Panc1 (cell line): Measurements from ENCODE around the gene MAPK11. TPM values are rescaled to one million over a fixed set of nuclear protein-coding genes. Genes with fewer than 3 reads are reported as not detected.

ENCODE experiments used
- ATAC-seq: fragments of 200-7000 bp; cut with Tn5 transposase; 2 replicates; pipeline ENCODE4 v1.9.1; 2020; ENCODE audit warnings: mild to moderate bottlenecking, moderate library complexity
- BruUV-seq: library from RNA; stranded (reverse); fragments of 400-500 nt; replicated peaks from 2 replicates; lab custom pipeline; 2021; lab: Mats Ljungman, UMichigan
- CTCF ChIA-PET: fragments of 300-600 bp; sonication (Branson Sonifier 250); formaldehyde crosslinking; loops from one replicate; lab custom pipeline; 2022; ENCODE audit warnings: antibody characterized with exemption; lab: Charles Lee
- POLR2A ChIA-PET: fragments of 300-600 bp; sonication (Branson Sonifier 250); formaldehyde crosslinking; loops from one replicate; lab custom pipeline; 2022; ENCODE audit warnings: antibody characterized with exemption; lab: Charles Lee
- DNase-seq: peaks from one replicate; pipeline ENCODE4 v3.0.0-alpha.2; 2010; ENCODE audit warnings: low read depth, low spot score
- H3K27ac ChIP-seq: 2 replicates; pipeline ENCODE4 v1.5.1; 2011; ENCODE audit warnings: mild to moderate bottlenecking, low read length, inconsistent platforms
- H3K27me3 ChIP-seq: fragments of 200-500 bp; sonication (Bioruptor generic); 2 replicates; pipeline ENCODE4 v1.6.0; 2014; ENCODE audit warnings: low read length, inconsistent platforms; ENCODE audit not compliant: control insufficient read depth, insufficient read depth
- H3K36me3 ChIP-seq: fragments of 200-500 bp; sonication (Bioruptor generic); 2 replicates; pipeline ENCODE4 v1.5.1; 2014; ENCODE audit warnings: inconsistent platforms, mild to moderate bottlenecking, low read length, moderate library complexity; ENCODE audit not compliant: control insufficient read depth, insufficient read depth
- H3K4me1 ChIP-seq: 2 replicates; pipeline ENCODE4 v1.5.1; 2011; ENCODE audit warnings: inconsistent platforms, mild to moderate bottlenecking, low read length, moderate library complexity; ENCODE audit not compliant: control insufficient read depth, insufficient read depth
- H3K4me3 ChIP-seq, 2 experiments: 2 replicates each; pipeline ENCODE4 v1.5.1; 2011 to 2012; ENCODE audit warnings: low read depth in 2 of 2, low read length in 2 of 2, mild to moderate bottlenecking in 2 of 2, inconsistent platforms in 1 of 2, moderate library complexity in 1 of 2
- H3K9me3 ChIP-seq: fragments of 200-500 bp; sonication (Bioruptor generic); 2 replicates; pipeline ENCODE4 v1.5.1; 2014; ENCODE audit warnings: low read depth, mild to moderate bottlenecking, inconsistent platforms, low read length, moderate library complexity; ENCODE audit not compliant: control insufficient read depth, insufficient read depth
- CTCF ChIP-seq: fragments of 450-650 bp; IDR thresholded peaks from 2 replicates; pipeline ENCODE4 v1.5.1; 2017; ENCODE audit warnings: mild to moderate bottlenecking
- POLR2AphosphoS5 ChIP-seq: IDR thresholded peaks from 2 replicates; pipeline ENCODE4 v1.6.1; 2012; ENCODE audit warnings: mild to moderate bottlenecking, low read depth, low read length, moderate library complexity
- REST ChIP-seq, 2 experiments: IDR thresholded peaks; 2 replicates each; pipeline ENCODE4 v1.6.1; 2011 to 2012; ENCODE audit warnings: low read depth in 2 of 2, control low read depth in 1 of 2, low read length in 1 of 2, mild to moderate bottlenecking in 1 of 2, moderate library complexity in 1 of 2; ENCODE audit not compliant: insufficient read depth in 1 of 2
- SIN3A ChIP-seq: IDR thresholded peaks from 2 replicates; pipeline ENCODE4 v1.6.1; 2012; ENCODE audit warnings: low read depth, mild to moderate bottlenecking, low read length, moderate library complexity, borderline replicate concordance; ENCODE audit not compliant: insufficient read depth
- TCF7L2 ChIP-seq: IDR thresholded peaks from 2 replicates; pipeline ENCODE4 v1.6.1; 2011; ENCODE audit warnings: mild to moderate bottlenecking, low read depth, low read length, inconsistent platforms
- in situ Hi-C: cut with HindIII; loops from 2 replicates; pipeline ENCODE4 v1.10.0; 2016; ENCODE audit warnings: low sequenced_read_pairs, low pct_unique_long_range_greater_than_20kb
- intact Hi-C: fragments of 100-400 bp; cut with micrococcal nuclease; formaldehyde crosslinking; loops from one replicate; pipeline ENCODE4 v1.10.0; 2022; ENCODE audit not compliant: unreplicated experiment
- total RNA-seq: library from RNA; stranded (reverse); gene quantifications from one replicate; pipeline ENCODE4 v1.2.1, GENCODE V29; 2021; ENCODE audit not compliant: unreplicated experiment

The MAPK11 gene
- total RNA-seq, 1 experiment from 2014 or later, result 77.7 TPM

- H3K4me1 ChIP-seq, result no peaks in the 10 kb centered on the region
- DNase-seq, result no peak
- TF ChIP-seq REST (IDR thresholded peaks at IDR 0.05; ENCODE audit: insufficient read depth in 1 of 2, low read depth in 2 of 2, low read length in 1 of 2), result no peak
- no peak for TF ChIP-seq TCF7L2
- no peak for TF ChIP-seq SIN3A
- intact Hi-C loops, result no loop called here
- ChIA-PET POLR2A (no interaction called here), CTCF (no interaction called here)
- 0 out of 2 replicates have a peak, but pooled peaks cover 2% of the 10 kb centered on the region for H3K36me3 ChIP-seq
- H3K4me3 ChIP-seq, result no peak overlapping the region
- H3K9me3 ChIP-seq, result no peaks in the 10 kb centered on the region
- in situ Hi-C loops, result no loop called here
- no TSS peak for BruUV-seq
- no peak for ATAC-seq
- no peak overlapping the region for H3K27ac ChIP-seq
- no peaks in the 10 kb centered on the region for H3K27me3 ChIP-seq
Observed at GRCh38 chr22:50219800-50220602, 50.2 kb downstream of the MAPK11 start.

- ChIA-PET POLR2A (interaction anchor here (0.6 kb wide), 1 partner anchor 37 kb away, joined by 8 read pairs; no protein-coding TSS in a partner anchor), CTCF (no interaction called here)
- ATAC-seq (peak; percentile 55), DNase-seq (no peak)
- H3K27ac ChIP-seq, result no peak overlapping the region
- no peaks in the 10 kb centered on the region for H3K4me1 ChIP-seq
- no peaks in the 10 kb centered on the region for H3K9me3 ChIP-seq
- no peaks in the 10 kb centered on the region for H3K27me3 ChIP-seq
- H3K4me3 ChIP-seq, result no peak overlapping the region
- 0 out of 2 replicates have a peak, but pooled peaks cover 2% of the 10 kb centered on the region for H3K36me3 ChIP-seq
- no TSS peak for BruUV-seq
- intact Hi-C loops, result no loop called here
- TF ChIP-seq SIN3A (no peak), POLR2AphosphoS5 (no peak), REST (IDR thresholded peaks at IDR 0.05; ENCODE audit: insufficient read depth in 1 of 2, low read depth in 2 of 2, low read length in 1 of 2) (no peak), TCF7L2 (no peak), CTCF (no peak)
- in situ Hi-C loops, result no loop called here
Observed at GRCh38 chr22:50218996-50219727, 51.0 kb downstream of the MAPK11 start.
